Liver (tissue), 9 donors: Measurements from ENCODE around the gene GRIP1. TPM values are rescaled to one million over a fixed set of nuclear protein-coding genes. Genes with fewer than 3 reads are reported as not detected.

Source experiments
- DNase-seq: peaks from one replicate; pipeline ENCODE4 v3.0.0-alpha.2; 2017; ENCODE audit warnings: low spot score
- H3K27ac ChIP-seq, 2 donors: one replicate each; pipeline ENCODE4 v1.7.0; 2013; ENCODE audit warnings: inconsistent platforms in 2 of 2, low read length in 2 of 2, control low read depth in 1 of 2, low read depth in 1 of 2, mild to moderate bottlenecking in 1 of 2
- H3K27me3 ChIP-seq, 4 donors: one replicate each; pipeline versions ENCODE4 v1.6.1 to v1.7.0; 2013; ENCODE audit warnings: low read length in 3 of 4, inconsistent platforms in 1 of 4, mild to moderate bottlenecking in 1 of 4, moderate library complexity in 1 of 4; ENCODE audit not compliant: control insufficient read depth in 4 of 4, insufficient read depth in 4 of 4
- H3K36me3 ChIP-seq, 4 donors: one replicate each; pipeline versions ENCODE4 v1.6.1 to v1.7.0; 2013; ENCODE audit warnings: low read length in 3 of 4, mild to moderate bottlenecking in 3 of 4, low read depth in 1 of 4, moderate library complexity in 1 of 4; ENCODE audit not compliant: control insufficient read depth in 4 of 4, insufficient read depth in 3 of 4
- H3K4me1 ChIP-seq, 4 donors: one replicate each; pipeline versions ENCODE4 v1.6.1 to v1.7.0; 2013; ENCODE audit warnings: low read length in 3 of 4, mild to moderate bottlenecking in 3 of 4, moderate library complexity in 1 of 4; ENCODE audit not compliant: control insufficient read depth in 4 of 4, insufficient read depth in 4 of 4
- H3K4me3 ChIP-seq, 3 donors: one replicate each; pipeline versions ENCODE4 v1.6.1 to v1.7.0; 2013; ENCODE audit warnings: low read length in 3 of 3, control low read depth in 1 of 3, low read depth in 1 of 3, mild to moderate bottlenecking in 1 of 3
- H3K9ac ChIP-seq, 2 donors: one replicate each; pipeline ENCODE4 v1.7.0; 2013; ENCODE audit warnings: low read length in 2 of 2, mild to moderate bottlenecking in 2 of 2, moderate library complexity in 2 of 2, control low read depth in 1 of 2, low read depth in 1 of 2
- H3K9me3 ChIP-seq, 4 donors: one replicate each; pipeline versions ENCODE4 v1.6.1 to v1.7.0; 2013; ENCODE audit warnings: low read length in 3 of 4; ENCODE audit not compliant: control insufficient read depth in 4 of 4
- ATF3 ChIP-seq: IDR thresholded peaks from 2 replicates; pipeline ENCODE4 v1.6.1; 2016; ENCODE audit warnings: antibody characterized with exemption
- CTCF ChIP-seq: fragments of 150-350 bp; IDR thresholded peaks from 2 replicates; pipeline ENCODE4 v1.5.1; 2017; ENCODE audit warnings: improper control_type of control experiment, low read depth, low read length; ENCODE audit not compliant: missing input control
- EGR1 ChIP-seq, 2 donors: IDR thresholded peaks; 2 replicates each; pipeline ENCODE4 v1.6.1; 2016 to 2018; ENCODE audit warnings: antibody characterized with exemption in 2 of 2, low read depth in 2 of 2
- FOXA1 ChIP-seq: IDR thresholded peaks from 2 replicates; pipeline ENCODE4 v1.6.1; 2016; ENCODE audit warnings: antibody characterized with exemption
- FOXA2 ChIP-seq: IDR thresholded peaks from 2 replicates; pipeline ENCODE4 v1.6.1; 2016; ENCODE audit warnings: antibody characterized with exemption
- GABPA ChIP-seq, 2 donors: IDR thresholded peaks in 1 of 2; conservative IDR thresholded peaks in 1 of 2; 2 replicates each; pipeline ENCODE4 v1.6.1; 2016; ENCODE audit warnings: antibody characterized with exemption in 2 of 2, mild to moderate bottlenecking in 1 of 2, moderate library complexity in 1 of 2
- HNF4A ChIP-seq, 2 donors: conservative IDR thresholded peaks; 2 replicates each; pipeline ENCODE4 v1.6.1; 2016; ENCODE audit warnings: antibody characterized with exemption in 2 of 2, mild to moderate bottlenecking in 2 of 2
- HNF4G ChIP-seq: IDR thresholded peaks from 2 replicates; pipeline ENCODE4 v1.6.1; 2016; ENCODE audit warnings: antibody characterized with exemption
- JUND ChIP-seq, 2 donors: IDR thresholded peaks; 2 replicates each; pipeline ENCODE4 v1.6.1; 2016; ENCODE audit warnings: antibody characterized with exemption in 2 of 2
- MAX ChIP-seq: IDR thresholded peaks from 2 replicates; pipeline ENCODE4 v1.6.1; 2016; ENCODE audit warnings: antibody characterized with exemption
- NR2F2 ChIP-seq: IDR thresholded peaks from 2 replicates; pipeline ENCODE4 v1.6.1; 2016; ENCODE audit warnings: antibody characterized with exemption
- RAD21 ChIP-seq, 2 donors: IDR thresholded peaks; 2 replicates each; pipeline ENCODE4 v1.6.1; 2016; ENCODE audit warnings: antibody characterized with exemption in 2 of 2, mild to moderate bottlenecking in 2 of 2
- REST ChIP-seq: IDR thresholded peaks from 2 replicates; pipeline ENCODE4 v1.6.1; 2016; ENCODE audit warnings: antibody characterized with exemption, mild to moderate bottlenecking
- RXRA ChIP-seq, 2 donors: IDR thresholded peaks; 2 replicates each; pipeline ENCODE4 v1.6.1; 2017 to 2018; ENCODE audit warnings: antibody characterized with exemption in 2 of 2, mild to moderate bottlenecking in 1 of 2
- TAF1 ChIP-seq: conservative IDR thresholded peaks from 2 replicates; pipeline ENCODE4 v1.6.1; 2016; ENCODE audit warnings: antibody characterized with exemption, mild to moderate bottlenecking
- YY1 ChIP-seq: IDR thresholded peaks from 2 replicates; pipeline ENCODE4 v1.6.1; 2016; ENCODE audit warnings: antibody characterized with exemption, mild to moderate bottlenecking
- ZBTB33 ChIP-seq: IDR thresholded peaks from 2 replicates; pipeline ENCODE4 v1.6.1; 2016; ENCODE audit warnings: antibody characterized with exemption
- WGBS: extraction: QIAGEN DNeasy Blood & Tissue Kit; methylation state at CpG from one replicate; pipeline ENCODE4 v1.1.7; 2013; 5-methylcytosine and 5-hydroxymethylcytosine counted together
- polyA plus RNA-seq, 2 donors: library from polyadenylated mRNA; stranded (reverse) in 1 of 2; unstranded in 1 of 2; fragments of 200-250 nt in 1 of 2; fragments of >200 nt in 1 of 2; fragmentation: Nextera tagmentation in 1 of 2; extraction: Ambion mirVana in 1 of 2; gene quantifications; one replicate each; pipeline versions ENCODE4 v1.2.1 to v1.2.3, GENCODE V29; 2013 to 2015
- total RNA-seq, 2 donors: library from RNA; depleted of rRNA; stranded (reverse); fragments of >200 nt; gene quantifications; one replicate each; pipeline ENCODE4 v1.2.3, GENCODE V29; 2014
- donor health status: healthy.
- donor health status: healthy.
- donor health status: healthy.
- donor health status: healthy.
- donor health status: healthy.

The GRIP1 gene
- total and polyA plus RNA-seq, 4 donors: 0.05 to 1.5 (median 0.24) TPM

GRCh38 chr12:66453120-66453519 is 225.8 kb downstream of the GRIP1 start (continued):
- TF ChIP-seq ZBTB33 (no peak), HNF4G (no peak), FOXA2 (no peak), JUND (IDR thresholded peaks at IDR 0.05) (no peak)

GRCh38 chr12:66449531-66449930 is 229.3 kb downstream of the GRIP1 start:
- no peak for TF ChIP-seq TAF1
- TF ChIP-seq HNF4A (conservative IDR thresholded peaks at IDR 0.05): no peak
- no peak for TF ChIP-seq HNF4G
- no peak for TF ChIP-seq RXRA (IDR thresholded peaks at IDR 0.05)
- TF ChIP-seq REST: no peak
- Histone ChIP-seq H3K9me3 (no peaks in the 10 kb centered on the region), H3K36me3 (no peaks in the 10 kb centered on the region), H3K4me1 (no peaks in the 10 kb centered on the region), H3K9ac (no peak overlapping the region), H3K27me3 (peaks cover 0 to 4% (median 0%) of the 10 kb centered on the region in 4 donors), H3K4me3 (no peak overlapping the region), H3K27ac (no peak overlapping the region)
- DNase-seq: no peak
- 83% methylated on average over 3 of the region's 3 CpGs for WGBS

- 68% methylated on average over 4 of the region's 4 CpGs for WGBS
- Histone ChIP-seq H3K4me3 (no peak overlapping the region), H3K9me3 (no peaks in the 10 kb centered on the region), H3K36me3 (no peaks in the 10 kb centered on the region), H3K27ac (no peak overlapping the region), H3K9ac (no peak overlapping the region), H3K4me1 (no peaks in the 10 kb centered on the region), H3K27me3 (peaks cover 0 to 4% (median 0%) of the 10 kb centered on the region in 4 donors)
- DNase-seq: no peak
- TF ChIP-seq YY1: no peak
- TF ChIP-seq JUND (IDR thresholded peaks at IDR 0.05): no peak
- no peak for TF ChIP-seq RAD21 (IDR thresholded peaks at IDR 0.05)
- TF ChIP-seq HNF4G: no peak
- no peak for TF ChIP-seq NR2F2
- TF ChIP-seq MAX: no peak
- TF ChIP-seq REST: no peak
- no peak for TF ChIP-seq EGR1 (IDR thresholded peaks at IDR 0.05; ENCODE audit: low read depth in 2 of 2)
- no peak for TF ChIP-seq FOXA2
- TF ChIP-seq FOXA1: no peak
- TF ChIP-seq HNF4A (conservative IDR thresholded peaks at IDR 0.05): no peak
- no peak for TF ChIP-seq TAF1
- TF ChIP-seq GABPA (IDR thresholded peaks at IDR 0.05 in 1 of 2, conservative IDR thresholded peaks at IDR 0.05 in 1 of 2): no peak
- TF ChIP-seq ZBTB33: no peak
- TF ChIP-seq RXRA (IDR thresholded peaks at IDR 0.05): no peak
- TF ChIP-seq CTCF: no peak
- TF ChIP-seq ATF3: no peak
These were observed 231.2 kb downstream of the GRIP1 start for GRCh38 chr12:66447643-66448042.
